ENCODE data around the gene PRPF19.

PRPF19 gene

DNA sequence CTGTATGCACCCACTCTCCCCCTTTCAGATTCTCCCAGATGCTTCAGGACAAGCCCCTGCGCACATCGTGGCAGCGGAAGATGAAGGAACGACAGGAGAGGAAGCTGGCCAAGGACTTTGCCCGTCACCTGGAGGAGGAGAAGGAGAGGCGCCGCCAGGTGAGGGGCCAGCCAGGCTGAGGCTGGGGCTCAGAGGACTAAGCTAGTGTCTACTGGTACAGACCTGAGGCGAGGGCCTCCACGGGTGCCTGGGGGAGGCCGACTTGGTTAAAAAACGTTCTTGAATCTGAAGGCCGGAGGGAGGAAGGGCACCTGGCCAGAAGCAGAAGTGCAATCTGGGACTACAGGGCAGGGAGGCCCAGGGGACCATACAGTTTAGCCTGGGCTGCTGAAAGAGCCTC, 58.5 kb downstream of the PRPF19 start:
- Histone ChIP-seq H3K36me3 (ENCODE audit: control insufficient read depth in 2 of 2, insufficient read depth in 2 of 2, low read length in 2 of 2) (peaks cover 8 to 38% of the 10 kb centered on the region in 2 donors), H3K4me1 (ENCODE audit: control insufficient read depth, insufficient read depth, low read length) (peaks cover 19% of the 10 kb centered on the region), H3K9ac (ENCODE audit: low read length in 2 of 2) (no peak overlapping the region), H3K27me3 (ENCODE audit: control insufficient read depth in 1 of 2, insufficient read depth in 2 of 2, low read length in 2 of 2) (no peaks in the 10 kb centered on the region), H3K27ac (ENCODE audit: low read length) (no peak overlapping the region), H3K4me3 (ENCODE audit: low read length in 2 of 2) (no peak overlapping the region), H3K9me3 (ENCODE audit: control insufficient read depth in 2 of 2, low read length in 2 of 2) (no peaks in the 10 kb centered on the region)

DNA sequence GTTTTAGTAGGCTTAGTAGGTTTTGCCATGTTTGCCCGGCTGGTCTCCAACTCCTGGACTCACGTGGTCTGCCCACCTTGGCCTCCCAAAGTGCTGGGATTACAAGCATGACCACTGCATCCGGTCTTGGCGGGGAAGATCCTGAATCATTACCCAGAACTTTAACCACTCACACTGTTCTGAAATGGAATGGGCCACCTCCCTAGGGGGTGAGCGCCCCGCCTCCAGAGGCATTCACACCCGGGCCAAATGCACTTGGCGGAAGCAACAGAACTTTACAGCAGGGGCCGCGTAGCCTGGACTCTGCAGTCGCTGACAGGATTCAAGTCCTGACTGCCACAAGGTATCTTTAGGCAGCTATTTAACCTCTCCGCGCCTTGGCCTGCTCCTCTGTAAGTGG, 59.1 kb downstream of the PRPF19 start:
- Histone ChIP-seq H3K9me3 (ENCODE audit: control insufficient read depth in 2 of 2, low read length in 2 of 2) (no peaks in the 10 kb centered on the region), H3K4me1 (ENCODE audit: control insufficient read depth, insufficient read depth, low read length) (peaks cover 20% of the 10 kb centered on the region), H3K27ac (ENCODE audit: low read length) (no peak overlapping the region), H3K4me3 (ENCODE audit: low read length in 2 of 2) (no peak overlapping the region), H3K9ac (ENCODE audit: low read length in 2 of 2) (no peak overlapping the region), H3K27me3 (ENCODE audit: control insufficient read depth in 1 of 2, insufficient read depth in 2 of 2, low read length in 2 of 2) (no peaks in the 10 kb centered on the region), H3K36me3 (ENCODE audit: control insufficient read depth in 2 of 2, insufficient read depth in 2 of 2, low read length in 2 of 2) (peaks cover 8 to 38% of the 10 kb centered on the region in 2 donors)

DNA sequence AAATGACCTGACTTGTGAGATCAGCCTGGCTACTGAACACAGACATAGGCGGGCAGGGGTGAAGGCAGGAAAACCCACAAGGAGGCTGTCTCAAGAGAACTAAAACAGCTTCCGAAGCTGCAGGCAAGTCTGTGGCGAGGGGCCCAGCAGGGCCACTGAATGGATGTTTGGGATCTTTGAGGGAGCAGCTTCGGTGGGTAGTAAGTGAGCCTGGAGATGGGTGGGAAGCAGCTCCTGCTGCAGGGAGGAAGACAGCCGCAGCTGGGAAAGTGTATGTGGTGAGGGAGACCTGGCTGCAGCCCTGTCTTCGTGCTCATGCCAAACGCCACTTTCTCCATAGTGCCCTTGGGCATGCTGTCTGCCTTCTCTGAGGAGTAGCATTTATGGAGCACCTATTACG, 61.0 kb downstream of the PRPF19 start:
- Histone ChIP-seq H3K9me3 (ENCODE audit: control insufficient read depth in 2 of 2, low read length in 2 of 2) (no peaks in the 10 kb centered on the region), H3K27me3 (ENCODE audit: control insufficient read depth in 1 of 2, insufficient read depth in 2 of 2, low read length in 2 of 2) (no peaks in the 10 kb centered on the region), H3K4me3 (ENCODE audit: low read length in 2 of 2) (no peak overlapping the region), H3K27ac (ENCODE audit: low read length) (no peak overlapping the region), H3K9ac (ENCODE audit: low read length in 2 of 2) (peak overlapping the region in 1 of 2 donors; percentile 29), H3K36me3 (ENCODE audit: control insufficient read depth in 2 of 2, insufficient read depth in 2 of 2, low read length in 2 of 2) (peaks cover under 1 to 23% of the 10 kb centered on the region in 2 donors), H3K4me1 (ENCODE audit: control insufficient read depth, insufficient read depth, low read length) (peaks cover 35% of the 10 kb centered on the region)

DNA sequence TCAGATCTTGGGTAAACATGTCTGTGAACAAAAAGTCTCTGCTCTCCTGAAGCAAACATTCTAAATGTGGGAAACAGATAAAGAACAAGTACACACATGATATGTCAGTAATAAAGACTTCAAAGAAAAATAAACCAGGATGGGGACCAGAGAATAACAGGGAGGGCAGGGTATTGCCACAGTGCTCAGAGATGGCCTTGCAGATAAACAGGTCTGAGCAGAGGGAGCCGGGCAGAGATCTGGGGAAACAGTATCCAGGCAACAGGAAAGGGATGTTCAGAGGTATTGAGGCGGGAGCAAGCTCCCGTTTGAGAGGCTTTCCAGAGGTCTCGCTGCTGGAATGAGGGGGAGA, 61.5 kb downstream of the PRPF19 start:
- H3K4me3 ChIP-seq (ENCODE audit: low read length in 2 of 2), result no peak overlapping the region
- H3K36me3 ChIP-seq (ENCODE audit: control insufficient read depth in 2 of 2, insufficient read depth in 2 of 2, low read length in 2 of 2), result peaks cover 0 to 18% of the 10 kb centered on the region in 2 donors
- peaks cover 35% of the 10 kb centered on the region for H3K4me1 ChIP-seq (ENCODE audit: control insufficient read depth, insufficient read depth, low read length)
- H3K27ac ChIP-seq (ENCODE audit: low read length), result no peak overlapping the region
- peak overlapping the region; percentile 9 to 29 for H3K9ac ChIP-seq (ENCODE audit: low read length in 2 of 2)
- no peaks in the 10 kb centered on the region for H3K9me3 ChIP-seq (ENCODE audit: control insufficient read depth in 2 of 2, low read length in 2 of 2)
- no peaks in the 10 kb centered on the region for H3K27me3 ChIP-seq (ENCODE audit: control insufficient read depth in 1 of 2, insufficient read depth in 2 of 2, low read length in 2 of 2)

DNA sequence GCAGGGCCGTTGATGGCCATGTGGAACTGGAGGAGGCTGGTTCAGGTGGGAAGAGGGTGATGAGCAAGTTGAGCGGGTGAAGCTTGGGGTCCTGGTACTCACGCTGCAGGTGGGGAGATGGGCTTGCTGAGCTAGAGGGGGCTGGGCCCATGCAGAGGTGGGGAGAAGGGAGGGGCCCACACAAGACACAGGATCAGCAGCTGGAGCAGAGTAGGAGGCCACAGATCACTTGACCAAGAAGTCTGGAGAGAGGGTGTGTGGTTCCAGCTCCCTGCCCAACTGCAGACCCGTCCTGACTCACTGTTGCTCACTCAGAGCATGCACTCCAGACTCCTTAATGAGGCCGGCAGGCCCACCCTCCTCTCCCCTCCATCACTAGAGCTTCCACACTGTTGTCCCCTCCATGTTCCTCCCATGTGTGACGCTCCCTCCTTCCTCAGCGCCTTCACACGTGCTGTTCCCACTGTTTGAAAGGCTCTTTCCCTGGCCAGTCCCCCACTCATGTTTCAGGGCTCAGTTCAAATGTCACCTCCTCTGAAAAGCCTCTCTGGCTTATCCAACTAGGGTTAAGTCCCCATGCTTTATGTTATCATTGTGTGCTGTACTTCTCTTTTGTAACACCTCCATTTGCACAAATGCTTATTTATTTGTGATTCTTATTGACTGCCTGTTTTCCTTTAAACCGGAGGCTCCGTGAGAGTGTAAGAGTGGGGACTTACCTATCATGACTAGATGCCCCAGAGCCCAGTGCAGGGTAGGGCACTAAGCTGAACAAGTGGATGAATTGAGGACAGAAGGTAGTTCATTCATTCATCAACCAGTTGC, 62.1 kb downstream of the PRPF19 start:
- Histone ChIP-seq H3K9me3 (ENCODE audit: control insufficient read depth in 2 of 2, low read length in 2 of 2) (no peaks in the 10 kb centered on the region), H3K27me3 (ENCODE audit: control insufficient read depth in 1 of 2, insufficient read depth in 2 of 2, low read length in 2 of 2) (no peaks in the 10 kb centered on the region), H3K9ac (ENCODE audit: low read length in 2 of 2) (peak overlapping the region; percentile 25 to 29), H3K27ac (ENCODE audit: low read length) (no peak overlapping the region), H3K4me3 (ENCODE audit: low read length in 2 of 2) (peak overlapping the region; percentile 94 to 96), H3K36me3 (ENCODE audit: control insufficient read depth in 2 of 2, insufficient read depth in 2 of 2, low read length in 2 of 2) (peaks cover 0 to 14% of the 10 kb centered on the region in 2 donors), H3K4me1 (ENCODE audit: control insufficient read depth, insufficient read depth, low read length) (peaks cover 35% of the 10 kb centered on the region)

DNA sequence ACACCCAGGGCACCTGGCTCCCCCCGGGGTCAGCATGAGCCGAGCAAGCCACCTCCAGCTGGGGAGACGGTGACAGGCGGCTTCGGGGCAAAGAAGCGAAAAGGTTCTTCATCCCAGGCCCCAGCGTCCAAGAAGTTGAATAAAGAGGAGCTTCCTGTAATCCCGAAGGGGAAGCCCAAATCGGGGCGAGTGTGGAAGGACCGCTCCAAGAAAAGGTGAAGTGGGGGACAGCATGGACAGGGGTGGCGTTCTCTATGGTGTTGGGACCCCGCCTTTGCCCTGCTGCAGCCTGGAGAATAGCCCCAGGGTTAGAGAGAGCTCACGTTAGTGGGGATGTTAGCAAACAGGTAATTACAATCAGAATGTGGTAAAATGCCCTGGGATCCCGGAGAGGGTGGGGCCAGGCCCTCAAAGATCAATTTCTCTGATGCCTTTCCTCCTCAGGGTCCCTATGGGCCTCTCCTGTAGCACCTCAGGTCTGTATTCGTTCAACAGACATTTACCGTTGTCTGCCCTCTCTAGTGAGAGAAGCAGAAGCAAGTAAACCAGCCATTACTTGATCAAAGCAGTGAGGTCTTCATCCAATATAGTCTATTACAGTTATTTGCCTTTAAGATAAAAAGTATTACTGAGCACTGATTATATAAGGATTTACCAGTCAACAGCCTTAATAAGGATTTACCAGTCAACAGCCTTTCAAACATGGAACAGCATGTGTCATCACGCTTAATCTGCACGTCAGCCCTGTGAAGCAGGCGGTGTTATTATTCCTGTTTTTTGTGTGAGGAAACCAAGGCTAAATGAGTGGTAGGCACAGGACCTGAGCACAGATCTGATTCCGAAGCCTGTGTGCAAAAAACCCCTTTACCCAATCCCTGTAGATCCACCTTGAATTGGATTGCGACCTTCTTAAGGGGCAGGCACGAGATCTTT, 63.5 kb downstream of the PRPF19 start:
- H3K27ac ChIP-seq (ENCODE audit: low read length), result no peak overlapping the region
- H3K36me3 ChIP-seq (ENCODE audit: control insufficient read depth in 2 of 2, insufficient read depth in 2 of 2, low read length in 2 of 2), result peaks cover 0 to 3% of the 10 kb centered on the region in 2 donors
- H3K4me1 ChIP-seq (ENCODE audit: control insufficient read depth, insufficient read depth, low read length), result peaks cover 35% of the 10 kb centered on the region
- H3K9me3 ChIP-seq (ENCODE audit: control insufficient read depth in 2 of 2, low read length in 2 of 2), result no peaks in the 10 kb centered on the region
- H3K9ac ChIP-seq (ENCODE audit: low read length in 2 of 2), result peak overlapping the region; percentile 85 to 91
- no peaks in the 10 kb centered on the region for H3K27me3 ChIP-seq (ENCODE audit: control insufficient read depth in 1 of 2, insufficient read depth in 2 of 2, low read length in 2 of 2)
- peak overlapping the region; percentile 94 to 96 for H3K4me3 ChIP-seq (ENCODE audit: low read length in 2 of 2)

DNA sequence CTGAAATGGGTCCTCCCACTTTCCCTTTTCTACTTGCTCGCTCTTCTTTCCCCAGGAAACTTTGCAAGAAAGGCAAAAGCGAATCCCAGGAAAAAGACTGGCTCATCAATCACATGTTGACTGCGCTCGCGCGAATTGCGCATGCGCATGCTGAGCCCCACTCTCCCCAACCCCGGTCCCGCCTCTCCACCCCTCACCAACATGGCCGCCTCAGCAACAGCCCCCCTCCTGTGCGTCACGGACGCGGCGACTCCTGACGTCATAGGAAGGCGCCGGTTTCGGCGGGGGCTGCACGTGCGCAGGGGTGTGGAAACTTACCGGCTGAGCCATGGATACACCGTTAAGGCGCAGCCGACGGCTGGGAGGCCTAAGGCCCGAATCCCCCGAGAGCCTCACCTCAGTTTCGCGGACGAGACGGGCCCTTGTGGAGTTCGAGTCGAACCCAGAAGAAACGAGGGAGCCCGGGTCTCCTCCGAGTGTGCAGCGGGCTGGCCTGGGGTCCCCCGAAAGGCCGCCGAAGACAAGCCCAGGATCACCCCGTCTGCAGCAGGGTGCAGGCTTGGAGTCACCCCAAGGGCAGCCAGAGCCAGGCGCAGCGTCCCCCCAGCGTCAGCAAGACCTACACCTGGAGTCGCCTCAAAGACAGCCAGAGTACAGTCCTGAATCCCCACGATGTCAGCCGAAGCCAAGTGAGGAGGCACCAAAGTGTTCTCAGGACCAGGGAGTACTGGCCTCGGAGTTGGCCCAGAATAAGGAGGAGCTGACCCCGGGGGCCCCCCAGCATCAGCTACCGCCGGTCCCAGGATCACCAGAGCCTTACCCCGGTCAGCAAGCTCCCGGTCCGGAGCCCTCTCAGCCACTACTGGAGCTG, 64.4 kb downstream of the PRPF19 start, which contains the start of gene CCDC86:
CCDC86 (plus strand) TSS at position 317 of the 871 bp plus-strand sequence; CDS start at position 329, 12 bp downstream.
- Histone ChIP-seq H3K9ac (ENCODE audit: low read length in 2 of 2) (peak within 1 kb of the TSS; percentile 85 to 91), H3K4me3 (ENCODE audit: low read length in 2 of 2) (peak within 1 kb of the TSS; percentile 94 to 96), H3K4me1 (ENCODE audit: control insufficient read depth, insufficient read depth, low read length) (peaks cover 35% of the 10 kb centered on the region), H3K27ac (ENCODE audit: low read length) (peak within 1 kb of the TSS; percentile 41), H3K9me3 (ENCODE audit: control insufficient read depth in 2 of 2, low read length in 2 of 2) (no peaks in the 10 kb centered on the region), H3K27me3 (ENCODE audit: control insufficient read depth in 1 of 2, insufficient read depth in 2 of 2, low read length in 2 of 2) (peaks cover 0 to under 1% of the 10 kb centered on the region in 2 donors), H3K36me3 (ENCODE audit: control insufficient read depth in 2 of 2, insufficient read depth in 2 of 2, low read length in 2 of 2) (no peaks in the 10 kb centered on the region)
